ENCODE data around the gene RIBC2.
"Not testable (repeated sequence)": the region's sequence is repeated elsewhere in the genome, so short reads cannot be mapped to it uniquely, and the experiment has no call there.

RIBC2 gene

DNA sequence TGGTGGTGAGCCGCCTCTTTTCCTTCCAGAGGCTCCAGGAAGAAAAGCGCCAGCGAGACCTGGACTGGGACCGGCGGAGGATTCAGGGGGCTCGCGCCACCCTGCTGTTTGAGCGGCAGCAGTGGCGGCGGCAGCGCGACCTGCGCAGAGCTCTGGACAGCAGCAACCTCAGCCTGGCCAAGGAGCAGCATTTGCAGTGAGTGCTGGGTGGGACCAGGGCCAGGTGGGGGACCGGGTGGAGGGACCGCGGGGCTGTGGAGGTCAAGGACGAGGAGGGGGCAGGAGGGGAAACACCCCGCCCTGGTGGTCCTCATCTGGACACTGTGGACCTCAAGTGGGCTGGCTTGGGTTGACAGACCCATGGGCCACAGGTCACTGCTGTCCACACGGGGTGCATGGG, 17.4 kb downstream of the RIBC2 start:
- H3K4me2 ChIP-seq (ENCODE audit: low read depth, low read length) = no peak overlapping the region
- TF ChIP-seq, protein P1, sequence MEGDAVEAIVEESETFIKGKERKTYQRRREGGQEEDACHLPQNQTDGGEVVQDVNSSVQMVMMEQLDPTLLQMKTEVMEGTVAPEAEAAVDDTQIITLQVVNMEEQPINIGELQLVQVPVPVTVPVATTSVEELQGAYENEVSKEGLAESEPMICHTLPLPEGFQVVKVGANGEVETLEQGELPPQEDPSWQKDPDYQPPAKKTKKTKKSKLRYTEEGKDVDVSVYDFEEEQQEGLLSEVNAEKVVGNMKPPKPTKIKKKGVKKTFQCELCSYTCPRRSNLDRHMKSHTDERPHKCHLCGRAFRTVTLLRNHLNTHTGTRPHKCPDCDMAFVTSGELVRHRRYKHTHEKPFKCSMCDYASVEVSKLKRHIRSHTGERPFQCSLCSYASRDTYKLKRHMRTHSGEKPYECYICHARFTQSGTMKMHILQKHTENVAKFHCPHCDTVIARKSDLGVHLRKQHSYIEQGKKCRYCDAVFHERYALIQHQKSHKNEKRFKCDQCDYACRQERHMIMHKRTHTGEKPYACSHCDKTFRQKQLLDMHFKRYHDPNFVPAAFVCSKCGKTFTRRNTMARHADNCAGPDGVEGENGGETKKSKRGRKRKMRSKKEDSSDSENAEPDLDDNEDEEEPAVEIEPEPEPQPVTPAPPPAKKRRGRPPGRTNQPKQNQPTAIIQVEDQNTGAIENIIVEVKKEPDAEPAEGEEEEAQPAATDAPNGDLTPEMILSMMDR (IDR thresholded peaks at IDR 0.05; ENCODE audit: low read length) = no peak
- TF ChIP-seq EZH2 (optimal IDR thresholded peaks at IDR 0.05; ENCODE audit: low read depth, low read length) (no peak), EZH2phosphoT487 (IDR thresholded peaks at IDR 0.05; ENCODE audit: low read length) (no peak)
- no peak for DNase-seq
- H3K36me3 ChIP-seq (replicated peaks; ENCODE audit: insufficient read depth, low read length) = no peaks in the 10 kb centered on the region
- H3F3A ChIP-seq (ENCODE audit: insufficient read depth, low read length) = no peaks in the 10 kb centered on the region
- no peaks in the 10 kb centered on the region for H3K9me2 ChIP-seq (replicated peaks; ENCODE audit: insufficient read depth, low read length)
- H4K20me1 ChIP-seq (ENCODE audit: insufficient read depth, low read length) = no peaks in the 10 kb centered on the region
- no peaks in the 10 kb centered on the region for H3K9me3 ChIP-seq (replicated peaks; ENCODE audit: insufficient read depth, low read length)
- no peak overlapping the region for H3K27ac ChIP-seq (ENCODE audit: low read length)
- H3K79me2 ChIP-seq (ENCODE audit: low read length) = no peaks in the 10 kb centered on the region
- no peak overlapping the region for H3K9ac ChIP-seq (ENCODE audit: low read length)
- H3K4me3 ChIP-seq (ENCODE audit: low read length) = no peak overlapping the region
- H3K27me3 ChIP-seq (replicated peaks; ENCODE audit: insufficient read depth, low read length) = no peaks in the 10 kb centered on the region
- no peaks in the 10 kb centered on the region for H3K4me1 ChIP-seq (ENCODE audit: low read length)
- H2AFZ ChIP-seq (ENCODE audit: low read length) = no peak overlapping the region

DNA sequence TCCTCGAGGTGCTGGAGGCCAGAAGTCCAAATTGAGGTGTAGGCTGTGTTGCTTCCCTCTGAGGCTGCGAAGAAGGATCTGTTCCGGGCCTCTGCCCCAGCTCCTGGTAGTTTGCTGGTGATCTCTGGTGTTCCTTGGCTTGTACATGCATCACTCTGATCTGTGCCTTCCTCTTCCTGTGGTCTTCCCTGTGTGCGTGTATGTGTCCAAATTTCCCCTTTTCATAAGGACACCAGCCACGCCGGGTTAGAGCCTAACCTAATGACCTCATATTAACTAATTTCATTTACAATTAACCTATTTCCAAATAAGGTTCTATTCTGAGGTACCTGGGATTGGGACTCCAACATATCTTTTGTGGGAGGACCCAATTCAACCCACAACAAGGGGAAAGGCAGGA, 21.5 kb downstream of the RIBC2 start:
- Histone ChIP-seq H3K4me2 (ENCODE audit: low read depth, low read length) (no peak overlapping the region), H4K20me1 (ENCODE audit: insufficient read depth, low read length) (no peaks in the 10 kb centered on the region), H3K4me3 (ENCODE audit: low read length) (no peak overlapping the region), H3K9me2 (replicated peaks; ENCODE audit: insufficient read depth, low read length) (no peaks in the 10 kb centered on the region), H3K27ac (ENCODE audit: low read length) (no peak overlapping the region), H3K27me3 (replicated peaks; ENCODE audit: insufficient read depth, low read length) (no peaks in the 10 kb centered on the region), H3K9me3 (replicated peaks; ENCODE audit: insufficient read depth, low read length) (no peaks in the 10 kb centered on the region), H3K9ac (ENCODE audit: low read length) (no peak overlapping the region), H3F3A (ENCODE audit: insufficient read depth, low read length) (no peaks in the 10 kb centered on the region), H3K79me2 (ENCODE audit: low read length) (no peaks in the 10 kb centered on the region), H3K36me3 (replicated peaks; ENCODE audit: insufficient read depth, low read length) (no peaks in the 10 kb centered on the region), H3K4me1 (ENCODE audit: low read length) (no peaks in the 10 kb centered on the region), H2AFZ (ENCODE audit: low read length) (no peak overlapping the region)
- DNase-seq = no peak
- TF ChIP-seq EZH2phosphoT487 (IDR thresholded peaks at IDR 0.05; ENCODE audit: low read length) (no peak), EZH2 (optimal IDR thresholded peaks at IDR 0.05; ENCODE audit: low read depth, low read length) (no peak)
- TF ChIP-seq, protein P1 (IDR thresholded peaks at IDR 0.05; ENCODE audit: low read length) = no peak

DNA sequence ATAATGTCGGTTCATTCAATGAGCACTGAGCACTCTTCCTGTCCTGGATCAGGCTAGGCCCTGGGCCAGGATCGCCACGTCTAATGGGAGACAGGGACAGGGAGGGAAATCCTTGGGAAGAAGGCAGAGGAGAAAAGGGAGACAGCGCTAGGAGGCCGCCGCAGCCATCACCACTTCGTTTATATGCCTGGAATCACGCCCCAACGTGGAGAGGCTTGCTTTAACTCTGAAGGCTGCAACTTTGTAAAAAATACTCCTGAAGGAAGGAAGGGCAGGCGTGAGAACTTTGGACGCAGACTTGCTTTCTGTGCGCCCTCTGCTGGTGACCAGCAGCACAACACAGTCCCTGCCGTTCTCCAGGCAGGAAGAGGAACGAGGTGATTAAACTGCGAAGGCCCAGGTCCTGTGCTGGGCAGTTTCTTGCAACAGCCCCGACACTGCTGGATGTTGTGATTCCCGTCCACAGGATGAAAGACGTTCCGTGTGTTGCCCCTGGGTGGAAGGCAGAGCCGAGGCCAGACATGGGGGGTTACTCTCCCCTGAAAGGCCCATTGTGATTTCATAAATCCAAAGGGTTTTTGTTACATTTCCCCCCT, 22.1 kb downstream of the RIBC2 start:
- H3K9me3 ChIP-seq (replicated peaks; ENCODE audit: insufficient read depth, low read length) = no peaks in the 10 kb centered on the region
- no peaks in the 10 kb centered on the region for H3K9me2 ChIP-seq (replicated peaks; ENCODE audit: insufficient read depth, low read length)
- no peak overlapping the region for H3K4me2 ChIP-seq (ENCODE audit: low read depth, low read length)
- H3K4me1 ChIP-seq (ENCODE audit: low read length) = no peaks in the 10 kb centered on the region
- H2AFZ ChIP-seq (ENCODE audit: low read length) = no peak overlapping the region; the same call in 1 of the 2 replicates
- H3K36me3 ChIP-seq (replicated peaks; ENCODE audit: insufficient read depth, low read length) = no peaks in the 10 kb centered on the region
- H3K27me3 ChIP-seq (replicated peaks; ENCODE audit: insufficient read depth, low read length) = no peaks in the 10 kb centered on the region
- no peak for TF ChIP-seq EZH2phosphoT487 (IDR thresholded peaks at IDR 0.05; ENCODE audit: low read length)
- TF ChIP-seq, protein P1 (IDR thresholded peaks at IDR 0.05; ENCODE audit: low read length) = peak; percentile 91
- H3K79me2 ChIP-seq (ENCODE audit: low read length) = no peaks in the 10 kb centered on the region
- no peak overlapping the region for H3K27ac ChIP-seq (ENCODE audit: low read length)
- no peaks in the 10 kb centered on the region for H3F3A ChIP-seq (ENCODE audit: insufficient read depth, low read length)
- H3K4me3 ChIP-seq (ENCODE audit: low read length) = no peak overlapping the region
- peak; percentile 73 for DNase-seq
- H4K20me1 ChIP-seq (ENCODE audit: insufficient read depth, low read length) = no peaks in the 10 kb centered on the region
- H3K9ac ChIP-seq (ENCODE audit: low read length) = no peak overlapping the region

DNA sequence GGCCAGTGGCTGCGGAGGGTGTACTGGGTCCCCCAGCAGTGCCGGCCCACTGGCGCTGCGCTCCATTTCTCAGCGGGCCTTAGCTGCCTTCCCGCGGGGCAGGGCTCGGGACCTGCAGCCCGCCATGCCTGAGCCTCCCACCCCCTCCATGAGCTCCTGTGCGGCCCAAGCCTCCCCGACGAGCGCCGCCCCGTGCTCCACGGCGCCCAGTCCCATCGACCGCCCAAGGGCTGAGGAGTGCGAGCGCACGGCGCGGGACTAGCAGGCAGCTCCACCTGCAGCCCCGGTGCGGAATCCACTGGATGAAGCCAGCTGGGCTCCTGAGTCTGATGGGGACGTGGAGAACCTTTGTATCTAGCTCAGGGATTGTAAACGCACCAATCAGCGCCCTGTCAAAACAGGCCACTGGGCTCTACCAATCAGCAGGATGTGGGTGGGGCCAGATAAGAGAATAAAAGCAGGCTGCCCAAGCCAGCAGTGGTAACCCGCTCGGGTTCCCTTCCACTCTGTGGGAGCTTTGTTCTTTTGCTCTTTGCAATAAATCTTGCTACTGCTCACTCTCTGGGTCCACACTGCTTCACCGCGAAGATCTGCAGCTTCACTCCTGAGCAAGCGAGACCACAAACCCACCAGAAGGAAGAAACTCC, 23.5 kb downstream of the RIBC2 start:
- H3K4me3 ChIP-seq (ENCODE audit: low read length); H3K4me2 ChIP-seq (ENCODE audit: low read depth, low read length); DNase-seq; H3K9me3 ChIP-seq (replicated peaks; ENCODE audit: insufficient read depth, low read length); H4K20me1 ChIP-seq (ENCODE audit: insufficient read depth, low read length); H3K27ac ChIP-seq (ENCODE audit: low read length); H3F3A ChIP-seq (ENCODE audit: insufficient read depth, low read length); H3K36me3 ChIP-seq (replicated peaks; ENCODE audit: insufficient read depth, low read length); H3K27me3 ChIP-seq (replicated peaks; ENCODE audit: insufficient read depth, low read length); H3K9me2 ChIP-seq (replicated peaks; ENCODE audit: insufficient read depth, low read length); H3K4me1 ChIP-seq (ENCODE audit: low read length); H3K9ac ChIP-seq (ENCODE audit: low read length); H3K79me2 ChIP-seq (ENCODE audit: low read length); H2AFZ ChIP-seq (ENCODE audit: low read length): not testable (repeated sequence)
